Mucosa of descending colon (tissue), 3 donors: ENCODE measurements around the gene PPP1R9A. TPM values are rescaled to one million over a fixed set of nuclear protein-coding genes. Genes with fewer than 3 reads are reported as not detected.

Experiments
- ATAC-seq: fragments of 200-7000 bp; cut with Tn5 transposase; one replicate; pipeline ENCODE4 v1.9.1; 2020; ENCODE audit warnings: mild to moderate bottlenecking, moderate library complexity
- DNase-seq, 3 donors: peaks; one replicate each; pipeline ENCODE4 v3.0.0-alpha.2; 2020
- H3K36me3 ChIP-seq: fragments of 200-600 bp; one replicate; pipeline ENCODE4 v1.8.0; 2021; ENCODE audit warnings: low read depth, mild to moderate bottlenecking
- H3K4me1 ChIP-seq: fragments of 200-600 bp; one replicate; pipeline ENCODE4 v1.8.0; 2021; ENCODE audit warnings: low read depth, mild to moderate bottlenecking
- H3K4me3 ChIP-seq: fragments of 200-600 bp; one replicate; pipeline ENCODE4 v1.8.0; 2021; ENCODE audit warnings: mild to moderate bottlenecking
- H3K9me3 ChIP-seq: fragments of 200-600 bp; one replicate; pipeline ENCODE4 v1.8.0; 2021; ENCODE audit warnings: mild to moderate bottlenecking
- intact Hi-C, 2 donors: fragments of 100-400 bp; cut with DNase I in 1 of 2; cut with micrococcal nuclease in 1 of 2; formaldehyde crosslinking; loops; one replicate each; pipeline versions ENCODE4 v1.11.0 to v1.11.1; 2022; cut with DNase I, micrococcal nuclease
- total RNA-seq, 3 donors: library from RNA; stranded (reverse); fragmentation: NEBNext Ultra II Directional in 2 of 3; extraction: Animal tissue kit (Norgen Biotek cat#: 25700) in 2 of 3; gene quantifications; one replicate each; pipeline versions ENCODE4 v1.2.1 to v1.2.4, GENCODE V29; 2021 to 2023
- TF ChIP-seq, protein P1 (sequence below): fragments of 200-600 bp; IDR thresholded peaks from one replicate; pipeline ENCODE4 v1.8.0; 2022; ENCODE audit warnings: antibody characterized with exemption, mild to moderate bottlenecking
- donor health status: DM: no; HTN: no; CAD: no; lungs with moderate emphysema.
- donor health status: DM: no; HTN: no; CAD: no.
- donor health status: DM: no; HTN: yes; CAD: no.

Gene PPP1R9A
- total RNA-seq, 3 donors from 2014 or later, result 17.8 to 48.9 (median 30.8) TPM

GRCh38 chr7:95340491-95340890, 433.1 kb downstream of the PPP1R9A start:
- ATAC-seq, result no peak
- intact Hi-C loops, result no loop called here

DNA sequence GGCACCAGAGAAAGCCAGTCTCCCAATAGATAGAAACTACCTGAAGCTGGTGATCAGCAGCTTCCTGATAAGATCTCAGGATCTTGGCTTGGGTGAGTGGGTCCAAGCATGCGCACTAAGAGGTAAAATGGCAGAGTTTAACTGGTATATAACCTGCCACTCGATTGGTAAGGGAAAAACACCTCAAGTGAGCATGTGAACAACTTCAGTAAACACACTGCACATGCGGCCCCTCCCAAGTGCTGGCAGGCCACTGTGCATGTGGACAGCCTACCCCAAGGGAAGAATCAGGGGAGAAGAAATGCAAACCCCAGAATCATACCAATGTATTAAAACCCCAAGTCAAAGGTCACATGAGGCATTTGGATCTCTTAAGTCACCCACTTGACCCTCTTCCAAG, 434.6 kb downstream of the PPP1R9A start:
- no peak for DNase-seq
- intact Hi-C loops, result no loop called here
- Histone ChIP-seq H3K4me1 (no peaks in the 10 kb centered on the region), H3K9me3 (no peaks in the 10 kb centered on the region), H3K4me3 (no peak overlapping the region), H3K36me3 (no peaks in the 10 kb centered on the region)
- no peak for ATAC-seq
- TF ChIP-seq, protein P1, sequence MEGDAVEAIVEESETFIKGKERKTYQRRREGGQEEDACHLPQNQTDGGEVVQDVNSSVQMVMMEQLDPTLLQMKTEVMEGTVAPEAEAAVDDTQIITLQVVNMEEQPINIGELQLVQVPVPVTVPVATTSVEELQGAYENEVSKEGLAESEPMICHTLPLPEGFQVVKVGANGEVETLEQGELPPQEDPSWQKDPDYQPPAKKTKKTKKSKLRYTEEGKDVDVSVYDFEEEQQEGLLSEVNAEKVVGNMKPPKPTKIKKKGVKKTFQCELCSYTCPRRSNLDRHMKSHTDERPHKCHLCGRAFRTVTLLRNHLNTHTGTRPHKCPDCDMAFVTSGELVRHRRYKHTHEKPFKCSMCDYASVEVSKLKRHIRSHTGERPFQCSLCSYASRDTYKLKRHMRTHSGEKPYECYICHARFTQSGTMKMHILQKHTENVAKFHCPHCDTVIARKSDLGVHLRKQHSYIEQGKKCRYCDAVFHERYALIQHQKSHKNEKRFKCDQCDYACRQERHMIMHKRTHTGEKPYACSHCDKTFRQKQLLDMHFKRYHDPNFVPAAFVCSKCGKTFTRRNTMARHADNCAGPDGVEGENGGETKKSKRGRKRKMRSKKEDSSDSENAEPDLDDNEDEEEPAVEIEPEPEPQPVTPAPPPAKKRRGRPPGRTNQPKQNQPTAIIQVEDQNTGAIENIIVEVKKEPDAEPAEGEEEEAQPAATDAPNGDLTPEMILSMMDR, result no peak

More at GRCh38 chr7:95340491-95340890, 433.1 kb downstream of the PPP1R9A start:
- no peak overlapping the region for H3K4me3 ChIP-seq
- no peaks in the 10 kb centered on the region for H3K9me3 ChIP-seq
- TF ChIP-seq, protein P1, result no peak
- H3K36me3 ChIP-seq, result no peaks in the 10 kb centered on the region
- no peaks in the 10 kb centered on the region for H3K4me1 ChIP-seq
- no peak for DNase-seq

GRCh38 chr7:95342642-95343307, 435.4 kb downstream of the PPP1R9A start:
- ATAC-seq (no peak), DNase-seq (no peak)
- H3K4me3 ChIP-seq, result no peak overlapping the region
- no peaks in the 10 kb centered on the region for H3K36me3 ChIP-seq
- H3K4me1 ChIP-seq, result no peaks in the 10 kb centered on the region
- no peaks in the 10 kb centered on the region for H3K9me3 ChIP-seq
- intact Hi-C loops, result no loop called here
- TF ChIP-seq, protein P1, result no peak
